ENCODE results near the gene MED12L. TPM values are rescaled to one million over a fixed set of nuclear protein-coding genes. Genes with fewer than 3 reads are reported as not detected.

The MED12L gene
- total RNA-seq, 1 experiment from 2014 or later: 3.0 TPM

GRCh38 chr3:151393146-151393830, 307.8 kb downstream of the MED12L start:
- Histone ChIP-seq H3K4me3 (no peak overlapping the region), H3K36me3 (ENCODE audit: low read depth) (no peaks in the 10 kb centered on the region), H4K20me1 (ENCODE audit: insufficient read depth) (no peaks in the 10 kb centered on the region), H3K27me3 (ENCODE audit: insufficient read depth, low read depth) (no peaks in the 10 kb centered on the region), H3K27ac (no peak overlapping the region), H3K4me1 (replicated peaks; ENCODE audit: insufficient read depth) (peaks cover 12% of the 10 kb centered on the region), H3K9me2 (ENCODE audit: insufficient read depth) (no peaks in the 10 kb centered on the region), H3K9me3 (ENCODE audit: insufficient read depth, low read depth) (no peaks in the 10 kb centered on the region), H3K79me2 (ENCODE audit: low read depth) (no peaks in the 10 kb centered on the region), H2AFZ (no peak overlapping the region), H3K4me2 (no peak overlapping the region), H3F3A (ENCODE audit: insufficient read depth, low read depth) (no peaks in the 10 kb centered on the region)
- intact Hi-C loops (cut with micrococcal nuclease; ENCODE audit: unreplicated experiment): no loop called here
- BruUV-seq (replicated peaks): no TSS peak
- TF ChIP-seq CTCF (conservative IDR thresholded peaks at IDR 0.05) (no peak), EZH2 (IDR thresholded peaks at IDR 0.05; ENCODE audit: low read depth) (no peak)
- CTCF ChIA-PET: interaction anchor here (0.6 kb wide), 1 partner anchor 76 kb away, joined by 6 read pairs; no protein-coding TSS in a partner anchor
- POLR2A ChIA-PET (ENCODE audit: unreplicated experiment): interaction anchor here (0.6 kb wide), 1 partner anchor 176 kb away, joined by 3 read pairs; no protein-coding TSS in a partner anchor
- no peak for DNase-seq

GRCh38 chr3:151393941-151394340, 308.5 kb downstream of the MED12L start:
- Histone ChIP-seq H3K9me2 (ENCODE audit: insufficient read depth) (no peaks in the 10 kb centered on the region), H3K4me3 (no peak overlapping the region), H4K20me1 (ENCODE audit: insufficient read depth) (no peaks in the 10 kb centered on the region), H3K79me2 (ENCODE audit: low read depth) (no peaks in the 10 kb centered on the region), H3K4me2 (no peak overlapping the region), H3F3A (ENCODE audit: insufficient read depth, low read depth) (no peaks in the 10 kb centered on the region), H3K4me1 (replicated peaks; ENCODE audit: insufficient read depth) (peaks cover 12% of the 10 kb centered on the region), H3K36me3 (ENCODE audit: low read depth) (no peaks in the 10 kb centered on the region), H3K27me3 (ENCODE audit: insufficient read depth, low read depth) (no peaks in the 10 kb centered on the region), H2AFZ (no peak overlapping the region), H3K9me3 (ENCODE audit: insufficient read depth, low read depth) (no peaks in the 10 kb centered on the region), H3K27ac (no peak overlapping the region)
- CTCF ChIA-PET: interaction anchor here (0.6 kb wide), 1 partner anchor 76 kb away, joined by 6 read pairs; no protein-coding TSS in a partner anchor
- no TSS peak for BruUV-seq (replicated peaks)
- POLR2A ChIA-PET (ENCODE audit: unreplicated experiment): interaction anchor here (0.6 kb wide), 1 partner anchor 177 kb away, joined by 3 read pairs; no protein-coding TSS in a partner anchor
- no peak for DNase-seq
- TF ChIP-seq CTCF (conservative IDR thresholded peaks at IDR 0.05) (no peak), EZH2 (IDR thresholded peaks at IDR 0.05; ENCODE audit: low read depth) (no peak)
- intact Hi-C loops (cut with micrococcal nuclease; ENCODE audit: unreplicated experiment): no loop called here

- Histone ChIP-seq H3K36me3 (ENCODE audit: low read depth) (no peaks in the 10 kb centered on the region), H4K20me1 (ENCODE audit: insufficient read depth) (no peaks in the 10 kb centered on the region), H3K27me3 (ENCODE audit: insufficient read depth, low read depth) (no peaks in the 10 kb centered on the region), H3K79me2 (ENCODE audit: low read depth) (no peaks in the 10 kb centered on the region), H3K4me3 (no peak overlapping the region), H3F3A (ENCODE audit: insufficient read depth, low read depth) (no peaks in the 10 kb centered on the region), H2AFZ (no peak overlapping the region), H3K4me2 (no peak overlapping the region), H3K9me3 (ENCODE audit: insufficient read depth, low read depth) (no peaks in the 10 kb centered on the region), H3K4me1 (replicated peaks; ENCODE audit: insufficient read depth) (peaks cover 12% of the 10 kb centered on the region), H3K27ac (no peak overlapping the region), H3K9me2 (ENCODE audit: insufficient read depth) (no peaks in the 10 kb centered on the region)
- CTCF ChIA-PET: interaction anchor here (0.6 kb wide), 1 partner anchor 1104 kb away, joined by 3 read pairs; no protein-coding TSS in a partner anchor
- TF ChIP-seq EZH2 (IDR thresholded peaks at IDR 0.05; ENCODE audit: low read depth) (no peak), CTCF (conservative IDR thresholded peaks at IDR 0.05) (no peak)
- POLR2A ChIA-PET (ENCODE audit: unreplicated experiment): no interaction called here
- BruUV-seq (replicated peaks): no TSS peak
- DNase-seq: no peak
- intact Hi-C loops (cut with micrococcal nuclease; ENCODE audit: unreplicated experiment): no loop called here
Measured at GRCh38 chr3:151394611-151395010, 309.1 kb downstream of the MED12L start.
